GM12891 (cell line): ENCODE measurements around the gene RAPGEF4.

Experiments used
- PAX5 ChIP-seq: IDR thresholded peaks from 2 replicates; pipeline ENCODE4 v1.6.1; 2011; ENCODE audit warnings: low read length, moderate library complexity, mild to moderate bottlenecking; ENCODE audit not compliant: insufficient read depth, severe bottlenecking
- POLR2A ChIP-seq: IDR thresholded peaks from 2 replicates; pipeline ENCODE4 v1.6.1; 2011; ENCODE audit warnings: low read depth, low read length, control low read depth
- POLR2AphosphoS5 ChIP-seq: IDR thresholded peaks from 2 replicates; pipeline ENCODE4 v1.6.1; 2011; ENCODE audit warnings: low read depth, low read length, control low read depth
- TAF1 ChIP-seq: IDR thresholded peaks from 2 replicates; pipeline ENCODE4 v1.6.1; 2011; ENCODE audit warnings: low read depth, low read length, control low read depth

DNA sequence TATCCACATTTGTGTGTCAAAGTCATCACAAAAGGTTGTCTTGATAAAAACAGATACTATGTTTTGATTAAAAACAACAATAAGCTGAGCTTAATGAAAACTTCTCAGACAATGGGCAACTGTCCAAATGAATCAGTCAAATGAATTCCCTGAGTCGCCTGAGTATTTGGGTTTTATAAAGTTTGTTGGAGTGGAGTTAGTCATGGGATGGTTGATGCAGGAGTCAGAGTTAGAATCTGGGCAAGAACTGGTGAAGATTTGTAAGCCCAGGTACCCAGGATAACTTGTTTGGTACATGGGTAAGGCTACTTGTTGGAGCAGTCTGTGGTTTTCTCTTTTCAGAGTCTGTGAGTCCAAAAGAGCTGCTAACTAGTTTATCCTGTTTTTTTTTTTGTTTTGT, 34.4 kb upstream of the RAPGEF4 start:
- TF ChIP-seq POLR2A (no peak), TAF1 (no peak), POLR2AphosphoS5 (no peak), PAX5 (no peak)
